Endothelial cell (in vitro differentiated cells): Measurements from ENCODE around the gene ZFAND3. TPM values are rescaled to one million over a fixed set of nuclear protein-coding genes. Genes with fewer than 3 reads are reported as not detected.

Source experiments
- DNase-seq: peaks from one replicate; pipeline ENCODE4 v3.0.0; 2021; ENCODE audit warnings: low spot score
- H3K27ac Mint-ChIP-seq: one replicate; pipeline ENCODE4 v1.8.0; 2021; ENCODE audit warnings: mixed read lengths, inconsistent platforms; ENCODE audit not compliant: unreplicated experiment
- H3K27me3 Mint-ChIP-seq: one replicate; pipeline ENCODE4 v1.8.0; 2021; ENCODE audit warnings: mild to moderate bottlenecking, moderate library complexity, mixed read lengths, inconsistent platforms; ENCODE audit not compliant: unreplicated experiment
- H3K36me3 Mint-ChIP-seq: one replicate; pipeline ENCODE4 v1.8.0; 2021; ENCODE audit warnings: mild to moderate bottlenecking, low read depth, mixed read lengths, inconsistent platforms; ENCODE audit not compliant: unreplicated experiment
- H3K4me1 Mint-ChIP-seq: one replicate; pipeline ENCODE4 v1.8.0; 2021; ENCODE audit warnings: mild to moderate bottlenecking, mixed read lengths, inconsistent platforms; ENCODE audit not compliant: unreplicated experiment
- H3K4me3 Mint-ChIP-seq: one replicate; pipeline ENCODE4 v1.8.0; 2021; ENCODE audit warnings: mild to moderate bottlenecking, mixed read lengths, inconsistent platforms; ENCODE audit not compliant: unreplicated experiment
- H3K9me3 Mint-ChIP-seq: one replicate; pipeline ENCODE4 v1.8.0; 2021; ENCODE audit warnings: mixed read lengths, inconsistent platforms; ENCODE audit not compliant: unreplicated experiment
- CTCF ChIP-seq: fragments of 200-600 bp; sonication (generic); IDR thresholded peaks from one replicate; pipeline ENCODE4 v1.5.0; 2021; ENCODE audit warnings: antibody characterized with exemption; ENCODE audit not compliant: unreplicated experiment
- total RNA-seq: library from RNA; stranded (reverse); fragmentation: NEBNext Ultra II Directional; extraction: Animal tissue kit (Norgen Biotek cat#: 25700); gene quantifications from one replicate; pipeline ENCODE4 v1.2.1, GENCODE V29; 2021; ENCODE audit not compliant: unreplicated experiment

ZFAND3 gene
- total RNA-seq, 1 donor from 2014 or later, result 96.3 TPM

- H3K27me3 Mint-ChIP-seq, result peaks cover 39% of the 10 kb centered on the region
- no peak for TF ChIP-seq CTCF
- peaks cover 31% of the 10 kb centered on the region for H3K36me3 Mint-ChIP-seq
- H3K27ac Mint-ChIP-seq, result no peak overlapping the region
- H3K9me3 Mint-ChIP-seq, result no peaks in the 10 kb centered on the region
- peaks cover 16% of the 10 kb centered on the region for H3K4me1 Mint-ChIP-seq
- DNase-seq, result no peak
- no peak overlapping the region for H3K4me3 Mint-ChIP-seq
These were observed 341.3 kb downstream of the ZFAND3 start for GRCh38 chr6:38160831-38161230.

GRCh38 chr6:38161331-38161730 is 341.8 kb downstream of the ZFAND3 start:
- no peak for DNase-seq
- Mint-ChIP-seq H3K9me3 (no peaks in the 10 kb centered on the region), H3K36me3 (peaks cover 31% of the 10 kb centered on the region), H3K27ac (no peak overlapping the region), H3K4me3 (no peak overlapping the region), H3K4me1 (peaks cover 11% of the 10 kb centered on the region), H3K27me3 (peaks cover 39% of the 10 kb centered on the region)
- TF ChIP-seq CTCF, result no peak

- H3K4me1 Mint-ChIP-seq, result peaks cover 11% of the 10 kb centered on the region
- H3K36me3 Mint-ChIP-seq, result peaks cover 31% of the 10 kb centered on the region
- no peak for TF ChIP-seq CTCF
- H3K27ac Mint-ChIP-seq, result peak overlapping the region; percentile 86
- no peak for DNase-seq
- H3K4me3 Mint-ChIP-seq, result no peak overlapping the region
- peaks cover 36% of the 10 kb centered on the region for H3K27me3 Mint-ChIP-seq
- no peaks in the 10 kb centered on the region for H3K9me3 Mint-ChIP-seq
These were observed 342.4 kb downstream of the ZFAND3 start for GRCh38 chr6:38161754-38162492.

GRCh38 chr6:38162493-38163185 is 343.1 kb downstream of the ZFAND3 start:
- H3K27ac Mint-ChIP-seq, result no peak overlapping the region
- no peak for TF ChIP-seq CTCF
- H3K36me3 Mint-ChIP-seq, result peaks cover 31% of the 10 kb centered on the region
- H3K4me1 Mint-ChIP-seq, result peaks cover 11% of the 10 kb centered on the region
- H3K4me3 Mint-ChIP-seq, result no peak overlapping the region
- H3K27me3 Mint-ChIP-seq, result peaks cover 35% of the 10 kb centered on the region
- DNase-seq, result no peak
- H3K9me3 Mint-ChIP-seq, result no peaks in the 10 kb centered on the region
